CD14-positive monocyte (primary cell): ENCODE measurements around the gene CD36. TPM values are rescaled to one million over a fixed set of nuclear protein-coding genes. Genes with fewer than 3 reads are reported as not detected.

ENCODE experiments used
- DNase-seq, 3 donors: peaks; one replicate each; pipeline ENCODE4 v3.0.0-alpha.2; 2011 to 2022
- H2AFZ ChIP-seq: 2 replicates; pipeline ENCODE4 v1.6.0; 2012; ENCODE audit warnings: mild to moderate bottlenecking, low read depth, low read length, inconsistent platforms; ENCODE audit not compliant: insufficient read depth, poor library complexity, severe bottlenecking
- H3K27ac ChIP-seq, 2 donors: 1 replicate in 1 of 2; 2 replicates in 1 of 2; pipeline ENCODE4 v1.5.1; 2012 to 2013; ENCODE audit warnings: low read length in 2 of 2, control low read depth in 1 of 2, inconsistent platforms in 1 of 2, low read depth in 1 of 2, mild to moderate bottlenecking in 1 of 2
- H3K27me3 ChIP-seq, 2 donors: one replicate each; pipeline versions ENCODE4 v1.6.0 to v1.6.1; 2011 to 2013; ENCODE audit warnings: low read length in 2 of 2; ENCODE audit not compliant: control insufficient read depth in 2 of 2, insufficient read depth in 2 of 2
- H3K36me3 ChIP-seq, 2 donors: replicated peaks in 1 of 2; 1 replicate in 1 of 2; 2 replicates in 1 of 2; pipeline versions ENCODE4 v1.5.1 to v1.6.1; 2012 to 2013; ENCODE audit warnings: low read length in 2 of 2, control low read depth in 1 of 2, inconsistent platforms in 1 of 2, mild to moderate bottlenecking in 1 of 2; ENCODE audit not compliant: insufficient read depth in 2 of 2, control insufficient read depth in 1 of 2
- H3K4me1 ChIP-seq, 2 donors: 1 replicate in 1 of 2; 2 replicates in 1 of 2; pipeline versions ENCODE4 v1.5.1 to v1.6.1; 2012 to 2013; ENCODE audit warnings: low read length in 2 of 2, control low read depth in 1 of 2, inconsistent platforms in 1 of 2, mild to moderate bottlenecking in 1 of 2, moderate library complexity in 1 of 2; ENCODE audit not compliant: insufficient read depth in 2 of 2, control insufficient read depth in 1 of 2
- H3K4me2 ChIP-seq: replicated peaks from 2 replicates; pipeline ENCODE3; 2012; ENCODE audit warnings: low read length, moderate library complexity, mild to moderate bottlenecking; ENCODE audit not compliant: poor library complexity, severe bottlenecking; ENCODE audit errors: extremely low read depth
- H3K4me3 ChIP-seq, 3 experiments: fragments of 200-600 bp in 1 of 3; sonication (generic) in 1 of 3; replicated peaks in 1 of 3; 1 replicate in 2 of 3; 2 replicates in 1 of 3; pipeline ENCODE4 v1.5.1; 2011 to 2013; ENCODE audit warnings: low read length in 3 of 3, mild to moderate bottlenecking in 3 of 3, control low read depth in 2 of 3, low read depth in 2 of 3, inconsistent platforms in 1 of 3, moderate library complexity in 1 of 3
- H3K79me2 ChIP-seq: 2 replicates; pipeline ENCODE4 v1.6.0; 2012; ENCODE audit warnings: mild to moderate bottlenecking, control low read depth, inconsistent platforms, low read length, moderate library complexity; ENCODE audit not compliant: insufficient read depth
- H3K9ac ChIP-seq: 2 replicates; pipeline ENCODE4 v1.6.0; 2017; ENCODE audit warnings: low read length, mild to moderate bottlenecking; ENCODE audit not compliant: insufficient read depth, poor library complexity, severe bottlenecking
- H3K9me3 ChIP-seq, 2 donors: replicated peaks in 1 of 2; 1 replicate in 1 of 2; 2 replicates in 1 of 2; pipeline versions ENCODE4 v1.5.1 to v1.6.1; 2012 to 2013; ENCODE audit warnings: low read length in 2 of 2, control low read depth in 1 of 2; ENCODE audit not compliant: control insufficient read depth in 1 of 2, insufficient read depth in 1 of 2
- H4K20me1 ChIP-seq: 2 replicates; pipeline ENCODE4 v1.6.0; 2012; ENCODE audit warnings: mild to moderate bottlenecking, low read length, control low read depth, moderate library complexity; ENCODE audit not compliant: insufficient read depth
- H3K27ac Mint-ChIP-seq, 7 donors: one replicate each; pipeline ENCODE4 v1.8.0; 2020; ENCODE audit warnings: mild to moderate bottlenecking in 7 of 7, mixed read lengths in 7 of 7, moderate library complexity in 6 of 7, inconsistent platforms in 2 of 7
- H3K27me3 Mint-ChIP-seq, 3 donors: one replicate each; pipeline ENCODE4 v1.8.0; 2021 to 2022; ENCODE audit warnings: low read depth in 3 of 3, mild to moderate bottlenecking in 3 of 3, mixed read lengths in 3 of 3, moderate library complexity in 3 of 3, inconsistent platforms in 1 of 3
- H3K36me3 Mint-ChIP-seq, 2 donors: one replicate each; pipeline ENCODE4 v1.8.0; 2020; ENCODE audit warnings: mixed read lengths in 2 of 2, inconsistent platforms in 1 of 2, mild to moderate bottlenecking in 1 of 2
- H3K4me1 Mint-ChIP-seq: one replicate; pipeline ENCODE4 v1.8.0; 2020; ENCODE audit warnings: mild to moderate bottlenecking, mixed read lengths
- H3K4me3 Mint-ChIP-seq, 2 donors: one replicate each; pipeline ENCODE4 v1.8.0; 2020; ENCODE audit warnings: mild to moderate bottlenecking in 2 of 2, mixed read lengths in 2 of 2, moderate library complexity in 1 of 2
- H3K9me3 Mint-ChIP-seq, 7 donors: one replicate each; pipeline ENCODE4 v1.8.0; 2020 to 2022; ENCODE audit warnings: mixed read lengths in 7 of 7, mild to moderate bottlenecking in 6 of 7, moderate library complexity in 6 of 7, inconsistent platforms in 2 of 7
- WGBS: methylation state at CpG from one replicate; pipeline ENCODE4 v1.1.5; 2013; ENCODE audit warnings: missing lambda C conversion rate; ENCODE audit not compliant: insufficient coverage; 5-methylcytosine and 5-hydroxymethylcytosine counted together
- intact Hi-C, 2 donors: fragments of 100-400 bp; cut with micrococcal nuclease; formaldehyde crosslinking; loops; one replicate each; pipeline versions ENCODE4 v1.15.0 to v1.15.1; 2023
- polyA plus RNA-seq, 3 donors: library from polyadenylated mRNA; depleted of rRNA in 1 of 3; unstranded in 2 of 3; stranded (reverse) in 1 of 3; fragments of 300-500 nt in 2 of 3; fragments of >200 nt in 1 of 3; fragmentation: Illumina TruSeq in 2 of 3; gene quantifications; 1 replicate in 2 of 3; 2 replicates in 1 of 3; pipeline ENCODE4 v1.2.3, GENCODE V29; 2012 to 2021
- TF ChIP-seq, protein P1 (sequence below): fragments of 200-600 bp; IDR thresholded peaks from one replicate; pipeline ENCODE4 v1.8.0; 2022; ENCODE audit warnings: antibody characterized with exemption, mild to moderate bottlenecking

Gene CD36
- polyA plus RNA-seq, 3 donors: 735 to 1,210 (median 1,135) TPM

DNA sequence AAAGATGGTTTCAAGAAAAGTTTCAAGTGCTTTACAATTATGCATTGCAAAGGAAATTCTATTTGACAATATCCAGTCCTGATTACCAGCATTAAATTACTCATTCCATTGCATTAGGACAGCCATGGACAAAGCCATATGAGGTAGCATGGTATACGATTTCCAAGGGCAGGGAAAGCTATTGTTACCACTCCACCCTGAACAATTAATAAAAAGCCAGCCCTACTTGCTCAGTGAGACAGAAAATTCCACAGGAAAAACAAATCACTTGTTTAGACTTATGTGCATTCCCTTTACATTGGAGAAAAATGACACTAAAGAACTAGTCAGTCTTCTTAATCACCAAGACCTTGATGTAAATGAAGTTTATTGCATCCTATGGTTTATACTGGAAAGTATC is 5.6 kb downstream of the CD36 start:
- Histone ChIP-seq H3K9ac (no peak overlapping the region), H3K9me3 (no peaks in the 10 kb centered on the region), H3K79me2 (peaks cover 100% of the 10 kb centered on the region), H2AFZ (no peak overlapping the region), H3K4me1 (peaks cover 29 to 46% of the 10 kb centered on the region in 2 donors), H3K27ac (peak overlapping the region in 1 of 2 donors; percentile 82), H3K4me3 (peak overlapping the region in 2 of 3 experiments; percentile 91 to 100), H3K4me2 (peak overlapping the region; percentile 95), H3K27me3 (no peaks in the 10 kb centered on the region), H4K20me1 (peaks cover 93% of the 10 kb centered on the region), H3K36me3 (peaks cover 42 to 47% of the 10 kb centered on the region in 2 donors)
- intact Hi-C loops: no loop called here
- peak overlapping the region; percentile 24 to 85 for H3K4me3 Mint-ChIP-seq
- H3K27me3 Mint-ChIP-seq: no peaks in the 10 kb centered on the region
- no peaks in the 10 kb centered on the region for H3K9me3 Mint-ChIP-seq
- H3K4me1 Mint-ChIP-seq: peaks cover 51% of the 10 kb centered on the region
- peaks cover 33 to 52% of the 10 kb centered on the region in 2 donors for H3K36me3 Mint-ChIP-seq
- H3K27ac Mint-ChIP-seq: peak overlapping the region; percentile 79 to 90 (median 89)
- TF ChIP-seq, protein P1, sequence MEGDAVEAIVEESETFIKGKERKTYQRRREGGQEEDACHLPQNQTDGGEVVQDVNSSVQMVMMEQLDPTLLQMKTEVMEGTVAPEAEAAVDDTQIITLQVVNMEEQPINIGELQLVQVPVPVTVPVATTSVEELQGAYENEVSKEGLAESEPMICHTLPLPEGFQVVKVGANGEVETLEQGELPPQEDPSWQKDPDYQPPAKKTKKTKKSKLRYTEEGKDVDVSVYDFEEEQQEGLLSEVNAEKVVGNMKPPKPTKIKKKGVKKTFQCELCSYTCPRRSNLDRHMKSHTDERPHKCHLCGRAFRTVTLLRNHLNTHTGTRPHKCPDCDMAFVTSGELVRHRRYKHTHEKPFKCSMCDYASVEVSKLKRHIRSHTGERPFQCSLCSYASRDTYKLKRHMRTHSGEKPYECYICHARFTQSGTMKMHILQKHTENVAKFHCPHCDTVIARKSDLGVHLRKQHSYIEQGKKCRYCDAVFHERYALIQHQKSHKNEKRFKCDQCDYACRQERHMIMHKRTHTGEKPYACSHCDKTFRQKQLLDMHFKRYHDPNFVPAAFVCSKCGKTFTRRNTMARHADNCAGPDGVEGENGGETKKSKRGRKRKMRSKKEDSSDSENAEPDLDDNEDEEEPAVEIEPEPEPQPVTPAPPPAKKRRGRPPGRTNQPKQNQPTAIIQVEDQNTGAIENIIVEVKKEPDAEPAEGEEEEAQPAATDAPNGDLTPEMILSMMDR: no peak
- DNase-seq: no peak
- WGBS: no CpG with 5 or more reads among the region's 1 CpG

DNA sequence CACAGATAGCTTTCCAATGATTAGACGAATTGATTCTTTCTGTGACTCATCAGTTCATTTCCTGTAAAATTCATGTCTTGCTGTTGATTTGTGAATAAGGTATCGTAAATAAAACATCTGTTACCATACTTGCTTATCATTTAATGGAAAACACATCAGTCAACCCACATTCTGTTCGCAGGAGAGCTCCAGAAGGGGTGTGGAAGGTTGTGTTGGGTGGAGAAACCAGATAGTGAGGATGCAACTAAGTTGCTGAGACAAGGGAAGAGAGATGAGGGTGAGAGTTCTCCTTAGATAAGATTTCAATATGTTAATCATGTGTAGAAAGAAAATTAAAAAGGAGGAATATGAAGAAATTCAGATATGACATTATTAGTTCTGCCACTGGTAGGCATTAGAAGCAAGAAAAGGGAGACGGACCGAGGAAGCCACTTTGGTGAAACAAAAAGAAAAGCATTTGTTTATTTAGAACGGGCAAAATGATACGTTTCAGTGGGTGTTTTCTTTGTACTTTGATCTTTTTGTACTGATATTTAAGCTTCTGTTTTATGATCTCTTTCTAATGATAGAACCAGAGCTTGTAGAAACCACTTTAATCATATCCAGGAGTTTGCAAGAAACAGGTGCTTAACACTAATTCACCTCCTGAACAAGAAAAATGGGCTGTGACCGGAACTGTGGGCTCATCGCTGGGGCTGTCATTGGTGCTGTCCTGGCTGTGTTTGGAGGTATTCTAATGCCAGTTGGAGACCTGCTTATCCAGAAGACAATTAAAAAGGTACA is 7.8 kb downstream of the CD36 start:
- peaks cover 55% of the 10 kb centered on the region for H3K4me1 Mint-ChIP-seq
- H4K20me1 ChIP-seq: peaks cover 100% of the 10 kb centered on the region
- H3K27ac Mint-ChIP-seq: peak overlapping the region in 6 of 7 donors; percentile 0 to 82 (median 72)
- H3K27me3 ChIP-seq: no peaks in the 10 kb centered on the region
- no peaks in the 10 kb centered on the region for H3K9me3 Mint-ChIP-seq
- intact Hi-C loops: no loop called here
- TF ChIP-seq, protein P1: no peak
- no peak overlapping the region for H3K4me3 Mint-ChIP-seq
- no peak overlapping the region for H2AFZ ChIP-seq
- no peak for DNase-seq
- peak overlapping the region in 1 of 2 donors; percentile 7 for H3K27ac ChIP-seq
- H3K27me3 Mint-ChIP-seq: no peaks in the 10 kb centered on the region
- no peak overlapping the region for H3K9ac ChIP-seq
- peaks cover 63 to 69% of the 10 kb centered on the region in 2 donors for H3K36me3 ChIP-seq
- peaks cover 28 to 43% of the 10 kb centered on the region in 2 donors for H3K4me1 ChIP-seq
- no peaks in the 10 kb centered on the region for H3K9me3 ChIP-seq
- no peak overlapping the region for H3K4me3 ChIP-seq
- 100% methylated on average over 2 of the region's 9 CpGs for WGBS
- H3K36me3 Mint-ChIP-seq: peaks cover 54 to 73% of the 10 kb centered on the region in 2 donors
- peaks cover 94% of the 10 kb centered on the region for H3K79me2 ChIP-seq
- no peak overlapping the region for H3K4me2 ChIP-seq
